Measurements from ENCODE around the gene ZKSCAN7.
"Not testable (repeated sequence)": the region's sequence is repeated elsewhere in the genome, so short reads cannot be mapped to it uniquely, and the experiment has no call there.

ZKSCAN7 gene

GRCh38 chr3:44577354-44577952 lies 22.5 kb downstream of the ZKSCAN7 start:
- not testable (repeated sequence) for DNase-seq (ENCODE audit: low spot score)

GRCh38 chr3:44578316-44578715 lies 23.3 kb downstream of the ZKSCAN7 start:
- DNase-seq (ENCODE audit: low spot score), result not testable (repeated sequence)

DNA sequence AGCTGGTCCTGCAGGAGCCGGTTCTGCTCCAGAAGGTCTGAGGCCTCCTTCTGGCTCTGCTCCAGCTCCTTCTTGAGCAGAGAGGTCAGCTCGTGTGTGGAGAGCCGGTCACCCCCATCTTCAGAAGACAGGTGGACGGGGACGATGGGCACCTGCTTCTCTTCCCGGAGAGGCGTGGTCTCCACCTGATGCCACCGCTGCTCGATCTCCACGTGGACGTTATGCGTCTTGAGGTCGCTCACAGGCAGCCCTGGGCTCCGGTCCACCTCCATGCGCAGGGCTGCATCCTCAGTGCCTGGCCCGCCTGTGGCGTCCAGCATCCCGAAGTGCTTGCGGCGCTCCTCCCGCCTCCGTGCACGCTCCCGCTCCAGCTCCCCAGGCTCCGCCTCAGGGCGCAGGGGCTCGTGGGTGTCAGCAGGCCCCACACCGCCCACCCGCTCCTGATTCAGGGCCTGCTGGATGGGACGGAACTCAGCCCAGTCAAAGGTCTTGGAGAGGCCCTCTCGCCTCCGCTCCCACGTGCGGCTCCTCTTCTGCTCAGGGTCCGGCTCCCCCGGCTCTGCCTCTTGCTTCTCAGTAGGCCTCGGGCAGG lies 24.0 kb downstream of the ZKSCAN7 start:
- DNase-seq (ENCODE audit: low spot score), result not testable (repeated sequence)

DNA sequence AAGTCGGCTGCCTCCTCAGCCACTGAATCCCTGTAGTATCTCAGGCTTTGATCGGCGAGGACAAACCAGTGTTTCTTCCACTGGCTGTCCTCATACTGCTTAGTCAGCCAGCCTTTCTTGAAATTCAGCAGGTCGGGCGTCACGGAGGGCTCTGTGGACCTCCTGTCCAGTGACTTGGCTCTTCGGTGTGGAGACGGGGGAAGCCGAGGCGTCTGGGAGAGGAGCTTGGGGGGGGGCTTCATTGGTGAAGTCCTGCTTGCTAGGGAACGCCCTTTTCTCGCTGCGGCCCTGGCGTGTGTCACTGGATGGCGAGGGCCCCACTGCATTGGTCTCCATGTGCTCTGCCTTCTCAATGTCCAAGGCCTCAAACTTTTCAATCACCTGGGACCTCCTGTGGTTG lies 24.8 kb downstream of the ZKSCAN7 start:
- DNase-seq (ENCODE audit: low spot score), result not testable (repeated sequence)

DNA sequence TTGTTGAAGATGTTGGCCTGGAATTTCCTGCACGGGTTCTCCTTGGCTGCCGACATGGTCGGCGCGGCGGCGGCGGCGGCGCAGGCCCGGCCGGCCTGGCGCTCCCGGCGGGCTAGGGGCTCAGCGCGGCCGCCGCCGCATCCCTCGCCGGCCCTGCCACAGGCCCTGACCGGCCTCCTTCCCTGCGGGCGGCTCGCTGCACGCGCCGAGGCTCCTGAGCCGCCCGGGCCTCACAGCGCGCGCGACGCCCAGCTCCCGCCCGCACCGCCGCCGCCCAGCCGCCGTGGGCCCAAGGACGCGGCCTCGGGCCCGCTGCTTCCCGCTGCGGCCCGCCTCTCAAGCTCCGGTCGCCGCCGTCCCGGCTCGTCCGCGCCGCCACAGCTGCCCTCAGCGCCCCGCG lies 26.0 kb downstream of the ZKSCAN7 start:
- not testable (repeated sequence) for DNase-seq (ENCODE audit: low spot score)

DNA sequence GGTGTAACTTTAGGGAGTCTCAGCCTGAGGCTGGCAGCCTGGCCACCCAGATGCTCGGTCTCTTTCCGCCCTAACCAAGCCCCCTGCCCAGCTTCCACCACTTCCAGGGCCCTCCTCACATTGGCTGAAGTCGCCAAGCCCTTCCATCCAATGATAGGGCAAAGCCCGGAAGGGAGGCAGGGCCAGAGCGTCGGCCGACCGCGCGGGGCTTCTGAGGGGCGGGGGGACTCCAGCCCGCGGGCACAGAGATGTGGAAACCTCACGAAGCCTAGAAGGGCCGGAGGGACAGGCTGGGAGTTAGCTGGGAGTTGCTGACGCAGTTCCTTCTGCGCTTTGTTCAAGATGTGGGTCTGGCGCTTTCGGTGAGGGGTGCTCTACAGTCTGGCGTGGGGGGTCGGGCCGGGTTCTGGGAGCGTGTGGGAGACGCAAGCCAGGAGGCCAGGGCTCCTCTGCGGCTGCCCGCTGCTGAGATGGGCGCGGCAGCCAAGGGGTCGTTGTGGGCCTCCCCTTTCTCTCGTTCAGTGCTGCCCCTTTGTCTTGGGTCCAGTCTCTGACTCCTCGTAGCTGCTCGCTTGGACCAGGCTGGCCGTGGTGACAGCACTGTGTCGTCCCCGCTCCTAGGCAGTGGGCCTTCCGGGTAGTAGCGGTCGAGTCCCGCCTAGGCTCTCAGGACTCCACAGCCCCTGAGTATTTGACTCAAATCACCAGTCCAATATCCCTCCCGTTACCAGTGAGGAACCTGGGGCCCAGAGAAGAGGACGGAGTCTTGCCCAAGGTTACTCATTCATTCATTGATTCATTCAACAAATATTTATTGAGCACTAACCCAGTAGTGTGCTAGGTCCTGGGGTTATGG lies 29.9 kb downstream of the ZKSCAN7 start, which contains the start of gene ZNF660:
Gene ZNF660, plus strand, starts transcription at position 319 of the 856 bp plus-strand sequence. CDS start 9,230 bp downstream, outside the sequence.
- peak; percentile 88 for DNase-seq (ENCODE audit: low spot score)

DNA sequence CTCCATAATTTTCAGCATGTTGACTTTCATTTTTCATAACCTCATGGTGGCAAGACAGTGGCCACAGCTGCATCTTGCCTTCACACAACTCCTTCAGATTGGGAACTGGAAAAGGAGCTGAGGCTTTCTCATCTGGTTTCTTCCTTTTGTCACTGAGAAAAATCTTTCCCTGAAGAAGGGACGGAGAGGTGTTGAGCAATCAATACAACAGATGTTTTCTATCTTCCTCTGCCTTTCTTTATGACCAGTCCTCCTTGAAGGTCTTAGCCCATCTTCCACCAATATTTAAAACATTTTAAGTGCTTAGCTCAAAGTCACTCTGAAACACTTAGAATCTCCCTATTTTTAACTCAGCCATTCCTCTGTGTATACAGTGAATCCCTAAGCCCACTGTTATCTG lies 41.6 kb downstream of the ZKSCAN7 start:
- no peak for DNase-seq (ENCODE audit: low spot score)

DNA sequence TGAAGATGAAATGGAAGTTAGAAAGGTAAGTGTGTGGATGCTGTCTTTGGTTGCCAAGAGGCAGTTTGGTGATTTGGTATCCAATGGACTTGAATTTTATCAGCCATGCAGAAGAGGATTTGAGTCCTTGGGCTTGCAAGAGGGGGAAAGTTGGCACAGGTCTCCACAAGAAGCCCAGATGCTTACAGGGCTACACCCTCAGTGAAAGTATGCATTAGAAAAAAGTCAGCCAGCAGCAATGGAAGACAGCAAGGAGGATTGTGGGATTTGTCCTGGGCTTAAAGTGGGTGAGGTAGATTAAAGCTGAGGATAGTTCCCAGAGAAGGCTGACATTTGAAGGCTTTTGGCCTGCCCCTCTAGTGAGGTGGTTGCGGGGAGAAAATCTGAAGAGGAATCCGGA lies 46.8 kb downstream of the ZKSCAN7 start:
- DNase-seq (ENCODE audit: low spot score), result no peak

DNA sequence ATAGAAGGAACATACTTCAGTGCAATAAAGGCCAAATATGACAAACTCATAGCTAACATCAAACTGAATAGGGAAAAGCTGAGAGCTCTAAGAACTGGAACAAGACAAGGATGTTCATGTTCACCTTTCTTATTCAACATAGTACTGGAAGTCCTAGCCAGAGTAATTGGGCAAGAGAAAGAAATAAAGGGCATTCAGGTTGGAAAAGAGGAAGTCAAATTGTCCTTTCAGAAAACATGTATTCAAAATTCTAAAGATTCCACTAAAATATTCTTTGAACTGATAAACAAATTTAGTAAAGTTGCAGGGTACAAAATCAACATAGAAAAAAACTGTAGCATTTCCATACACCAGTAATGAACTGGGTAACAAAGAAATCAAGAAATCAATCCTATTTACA lies 57.7 kb downstream of the ZKSCAN7 start:
- no peak for DNase-seq (ENCODE audit: low spot score)
